H9 (cell line): ENCODE measurements around the gene NINL. TPM values are rescaled to one million over a fixed set of nuclear protein-coding genes. Genes with fewer than 3 reads are reported as not detected.

Source experiments
- DNase-seq: peaks from one replicate; pipeline ENCODE4 v3.0.0-alpha.2; 2017
- H2AFZ ChIP-seq: one replicate; pipeline ENCODE4 v1.6.1; 2013; ENCODE audit warnings: mild to moderate bottlenecking, low read length, control low read depth, moderate library complexity
- H2AK5ac ChIP-seq: 2 replicates; pipeline ENCODE4 v1.6.1; 2013; ENCODE audit warnings: low read length, control low read depth, mixed read lengths; ENCODE audit not compliant: insufficient read length
- H2BK120ac ChIP-seq: one replicate; pipeline ENCODE4 v1.6.1; 2013; ENCODE audit warnings: low read depth, mild to moderate bottlenecking, low read length, control low read depth, inconsistent platforms; ENCODE audit not compliant: poor library complexity, severe bottlenecking
- H2BK12ac ChIP-seq: 2 replicates; pipeline ENCODE4 v1.6.1; 2013; ENCODE audit warnings: low read length, control low read depth, mixed read lengths, low read depth; ENCODE audit not compliant: insufficient read length
- H2BK15ac ChIP-seq: 2 replicates; pipeline ENCODE4 v1.6.1; 2013; ENCODE audit warnings: low read depth, low read length, control low read depth
- H2BK20ac ChIP-seq: one replicate; pipeline ENCODE4 v1.6.1; 2013; ENCODE audit warnings: low read depth, mild to moderate bottlenecking, low read length, control low read depth, inconsistent platforms; ENCODE audit not compliant: poor library complexity, severe bottlenecking
- H2BK5ac ChIP-seq: 2 replicates; pipeline ENCODE4 v1.6.1; 2013; ENCODE audit warnings: low read length, control low read depth, mixed read lengths; ENCODE audit not compliant: insufficient read length
- H3K14ac ChIP-seq: 2 replicates; pipeline ENCODE4 v1.6.1; 2013; ENCODE audit warnings: low read length, control low read depth; ENCODE audit not compliant: insufficient read depth
- H3K18ac ChIP-seq: 2 replicates; pipeline ENCODE4 v1.6.1; 2013; ENCODE audit warnings: low read depth, mild to moderate bottlenecking, mixed read lengths, low read length, control low read depth; ENCODE audit not compliant: insufficient read length
- H3K23ac ChIP-seq: 2 replicates; pipeline ENCODE4 v1.6.1; 2013; ENCODE audit warnings: low read length, control low read depth, mixed read lengths, low read depth; ENCODE audit not compliant: insufficient read length
- H3K23me2 ChIP-seq: 2 replicates; pipeline ENCODE4 v1.6.1; 2013; ENCODE audit warnings: low read depth, mild to moderate bottlenecking, mixed read lengths, low read length, control low read depth; ENCODE audit not compliant: insufficient read length, poor library complexity, severe bottlenecking
- H3K27ac ChIP-seq: 2 replicates; pipeline ENCODE4 v1.5.1; 2013; ENCODE audit warnings: low read length, control low read depth, mixed read lengths, low read depth; ENCODE audit not compliant: insufficient read length
- H3K27me3 ChIP-seq: 2 replicates; pipeline ENCODE4 v1.6.1; 2013; ENCODE audit warnings: low read length, control low read depth, inconsistent platforms; ENCODE audit not compliant: insufficient read depth
- H3K4ac ChIP-seq: 2 replicates; pipeline ENCODE4 v1.6.1; 2013; ENCODE audit warnings: low read depth, mild to moderate bottlenecking, control low read depth, inconsistent platforms, low read length, moderate library complexity
- H3K4me1 ChIP-seq: 2 replicates; pipeline ENCODE4 v1.6.1; 2013; ENCODE audit warnings: low read length, control low read depth, inconsistent platforms; ENCODE audit not compliant: insufficient read depth
- H3K4me2 ChIP-seq: 2 replicates; pipeline ENCODE4 v1.6.1; 2013; ENCODE audit warnings: low read length, control low read depth, mixed read lengths; ENCODE audit not compliant: insufficient read length, insufficient read depth
- H3K56ac ChIP-seq: 2 replicates; pipeline ENCODE4 v1.6.1; 2013; ENCODE audit warnings: low read depth, mild to moderate bottlenecking, mixed read lengths, low read length, control low read depth; ENCODE audit not compliant: insufficient read length
- H3K79me1 ChIP-seq: 2 replicates; pipeline ENCODE4 v1.6.1; 2013; ENCODE audit warnings: low read depth, mild to moderate bottlenecking, moderate library complexity, low read length, control low read depth, inconsistent platforms; ENCODE audit not compliant: insufficient read depth, poor library complexity, severe bottlenecking
- H3K79me2 ChIP-seq: 2 replicates; pipeline ENCODE4 v1.6.1; 2013; ENCODE audit warnings: low read length, control low read depth, inconsistent platforms; ENCODE audit not compliant: insufficient read depth
- H3K9ac ChIP-seq: 2 replicates; pipeline ENCODE4 v1.6.1; 2013; ENCODE audit warnings: low read length, control low read depth, mixed read lengths; ENCODE audit not compliant: insufficient read length; ENCODE audit errors: extremely low read depth
- H3K9me3 ChIP-seq: one replicate; pipeline ENCODE4 v1.6.1; 2013; ENCODE audit warnings: low read depth, low read length, inconsistent platforms; ENCODE audit not compliant: control insufficient read depth
- H3T11ph ChIP-seq: one replicate; pipeline ENCODE4 v1.6.1; 2013; ENCODE audit warnings: mild to moderate bottlenecking, low read length, control low read depth, inconsistent platforms
- H4K20me1 ChIP-seq: one replicate; pipeline ENCODE4 v1.6.1; 2013; ENCODE audit not compliant: control insufficient read depth, insufficient read length, insufficient read depth
- H4K5ac ChIP-seq: 2 replicates; pipeline ENCODE4 v1.6.1; 2013; ENCODE audit warnings: low read depth, mild to moderate bottlenecking, mixed read lengths, low read length, control low read depth; ENCODE audit not compliant: insufficient read length
- H4K8ac ChIP-seq: replicated peaks from 2 replicates; pipeline ENCODE4 v1.6.1; 2013; ENCODE audit warnings: low read length, control low read depth, mixed read lengths, low read depth; ENCODE audit not compliant: insufficient read length
- H4K91ac ChIP-seq: 2 replicates; pipeline ENCODE4 v1.6.1; 2013; ENCODE audit warnings: low read depth, mild to moderate bottlenecking, moderate library complexity, mixed read lengths, low read length, control low read depth; ENCODE audit not compliant: insufficient read length
- H3K27ac Mint-ChIP-seq, 3 experiments: 2 replicates in 2 of 3; 3 replicates in 1 of 3; pipeline ENCODE4 v1.8.0; 2020 to 2021; ENCODE audit warnings: mixed read lengths in 3 of 3, mild to moderate bottlenecking in 1 of 3, moderate library complexity in 1 of 3
- H3K27me3 Mint-ChIP-seq: 2 replicates; pipeline ENCODE4 v1.8.0; 2021; ENCODE audit warnings: low read depth, mild to moderate bottlenecking, moderate library complexity, mixed read lengths
- H3K36me3 Mint-ChIP-seq, 3 experiments: 2 replicates in 2 of 3; 3 replicates in 1 of 3; pipeline ENCODE4 v1.8.0; 2020 to 2021; ENCODE audit warnings: low read depth in 3 of 3, mixed read lengths in 3 of 3; ENCODE audit not compliant: insufficient read depth in 1 of 3
- H3K4me1 Mint-ChIP-seq, 2 experiments: 2 replicates each; pipeline ENCODE4 v1.8.0; 2020; ENCODE audit warnings: mixed read lengths in 2 of 2
- H3K4me3 Mint-ChIP-seq, 2 experiments: 2 replicates in 1 of 2; 3 replicates in 1 of 2; pipeline ENCODE4 v1.8.0; 2020 to 2021; ENCODE audit warnings: mild to moderate bottlenecking in 2 of 2, mixed read lengths in 2 of 2, moderate library complexity in 1 of 2
- H3K9me3 Mint-ChIP-seq, 2 experiments: 2 replicates in 1 of 2; 3 replicates in 1 of 2; pipeline ENCODE4 v1.8.0; 2020; ENCODE audit warnings: mild to moderate bottlenecking in 2 of 2, mixed read lengths in 2 of 2, moderate library complexity in 1 of 2
- CTCF ChIP-seq: fragments of 200-600 bp; sonication (generic); conservative IDR thresholded peaks from 3 replicates; pipeline ENCODE4 v1.8.0; 2021; ENCODE audit warnings: antibody characterized with exemption, mild to moderate bottlenecking
- WGBS: extraction: QIAGEN DNeasy Blood & Tissue Kit; methylation state at CpG from one replicate; pipeline ENCODE4 v1.1.7; 2013; ENCODE audit warnings: missing lambda C conversion rate, low lambda C conversion rate, mixed read lengths; ENCODE audit not compliant: insufficient read length; ENCODE audit errors: extremely low coverage; 5-methylcytosine and 5-hydroxymethylcytosine counted together
- total RNA-seq: library from RNA; stranded (reverse); gene quantifications from 2 replicates; pipeline ENCODE4 v1.2.1, GENCODE V29; 2021

NINL gene
- total RNA-seq, 1 experiment from 2014 or later = 34.3 TPM

- H3K14ac ChIP-seq = no peak overlapping the region
- H3T11ph ChIP-seq = no peak overlapping the region
- H3K4ac ChIP-seq = no peak overlapping the region
- no peak overlapping the region for H2BK15ac ChIP-seq
- H2BK20ac ChIP-seq = no peak overlapping the region
- no peak overlapping the region for H2BK120ac ChIP-seq
- H3K27ac ChIP-seq = no peak overlapping the region
- H3K9ac ChIP-seq = no peak overlapping the region
- H4K20me1 ChIP-seq = no peaks in the 10 kb centered on the region
- H4K5ac ChIP-seq = no peak overlapping the region
- H3K23ac ChIP-seq = no peak overlapping the region
- no peak overlapping the region for H3K4me3 Mint-ChIP-seq
- no peak overlapping the region for H3K4me2 ChIP-seq
- H2BK12ac ChIP-seq = no peak overlapping the region
- peaks cover 0 to 3% of the 10 kb centered on the region in 2 experiments; a peak in 2 of 4 replicates for H3K4me1 Mint-ChIP-seq
- H3K79me1 ChIP-seq = no peaks in the 10 kb centered on the region
- H3K56ac ChIP-seq = no peak overlapping the region
- H4K8ac ChIP-seq = no peak overlapping the region
- no peak overlapping the region for H2AFZ ChIP-seq
- H4K91ac ChIP-seq = no peak overlapping the region
- no peak for TF ChIP-seq CTCF
- no peaks in the 10 kb centered on the region for H3K79me2 ChIP-seq
- DNase-seq = no peak
- H3K9me3 Mint-ChIP-seq = peaks cover 35 to 45% of the 10 kb centered on the region in 2 experiments
- no CpG with 5 or more reads among the region's 2 CpGs for WGBS
- no peaks in the 10 kb centered on the region for H3K27me3 ChIP-seq
- no peak overlapping the region for H2BK5ac ChIP-seq
- no peak overlapping the region for H3K27ac Mint-ChIP-seq
- H3K36me3 Mint-ChIP-seq = peaks cover 85 to 90% (median 90%) of the 10 kb centered on the region in 3 experiments
- no peaks in the 10 kb centered on the region for H3K27me3 Mint-ChIP-seq
- no peaks in the 10 kb centered on the region for H3K4me1 ChIP-seq
- H3K9me3 ChIP-seq = peaks cover 14% of the 10 kb centered on the region
- no peaks in the 10 kb centered on the region for H3K23me2 ChIP-seq
- H3K18ac ChIP-seq = no peak overlapping the region
- no peak overlapping the region for H2AK5ac ChIP-seq
These were observed 71.1 kb downstream of the NINL start for GRCh38 chr20:25514195-25514594.
